NCI-H1105 treated with DMSO at 0.1 percent for 48 hours (cell line): ENCODE results near the gene DGKH.
A peak's percentile ranks its signal among the peaks of the same experiment; 100 is the strongest.

Experiments
- DNase-seq: peaks from one replicate; lab custom pipeline; 2025; lab: John Stamatoyannopoulos, UW

The DGKH gene

GRCh38 chr13:42279986-42280385, 231.5 kb downstream of the DGKH start:
- no peak for DNase-seq

GRCh38 chr13:42280537-42280936, 232.1 kb downstream of the DGKH start:
- no peak for DNase-seq

- peak; percentile 50 for DNase-seq
Observed at GRCh38 chr13:42283574-42283973, 235.1 kb downstream of the DGKH start.

GRCh38 chr13:42284068-42284467, 235.6 kb downstream of the DGKH start:
- DNase-seq, result no peak
